Lower leg skin (tissue), 4 donors: ENCODE measurements around the gene UNC119. TPM values are rescaled to one million over a fixed set of nuclear protein-coding genes. Genes with fewer than 3 reads are reported as not detected.

Source experiments
- DNase-seq, 2 donors: peaks; one replicate each; pipeline ENCODE4 v3.0.0-alpha.2; 2019; ENCODE audit warnings: low spot score in 2 of 2
- H3K4me3 ChIP-seq: fragments of 200-600 bp; sonication (generic); 2 replicates; pipeline ENCODE4 v1.5.1; 2017; ENCODE audit warnings: mild to moderate bottlenecking, low read depth; ENCODE audit not compliant: poor library complexity, severe bottlenecking
- CTCF ChIP-seq, 3 donors: fragments of 450-650 bp; IDR thresholded peaks; one replicate each; pipeline ENCODE4 v1.5.1; 2016; ENCODE audit warnings: antibody characterized with exemption in 3 of 3, mild to moderate bottlenecking in 3 of 3, moderate library complexity in 2 of 3
- POLR2A ChIP-seq, 2 donors: fragments of 450-650 bp; IDR thresholded peaks; one replicate each; pipeline ENCODE4 v1.6.1; 2016 to 2017; ENCODE audit warnings: antibody characterized with exemption in 2 of 2, mild to moderate bottlenecking in 1 of 2, moderate library complexity in 1 of 2
- WGBS, 2 donors: methylation state at CpG; one replicate each; pipeline ENCODE4 v1.1.5; 2018; 5-methylcytosine and 5-hydroxymethylcytosine counted together
- intact Hi-C: fragments of 100-400 bp; cut with DNase I; formaldehyde crosslinking; loops from one replicate; pipeline ENCODE4 v1.15.0; 2023; ENCODE audit warnings: low total_unique reads
- total RNA-seq, 4 donors: library from RNA; depleted of rRNA; stranded (reverse); fragments of >200 nt; gene quantifications; one replicate each; pipeline ENCODE4 v1.1.0, GENCODE V29; 2016

UNC119 gene
- total RNA-seq, 4 donors from 2014 or later = 41.2 to 41.6 (median 41.4) TPM

GRCh38 chr17:28592260-28592659 lies 39.8 kb upstream of the UNC119 start:
- 90 to 92% methylated on average over 4 of the region's 4 CpGs for WGBS, 2 donors
- no peak for DNase-seq
- no peak for TF ChIP-seq CTCF (IDR thresholded peaks at IDR 0.05)
- TF ChIP-seq POLR2A (IDR thresholded peaks at IDR 0.05) = no peak
- intact Hi-C loops = no loop called here
- no peak overlapping the region for H3K4me3 ChIP-seq

- intact Hi-C loops = no loop called here
- 91 to 97% methylated on average over 3 of the region's 3 CpGs for WGBS, 2 donors
- H3K4me3 ChIP-seq = no peak overlapping the region
- TF ChIP-seq CTCF (IDR thresholded peaks at IDR 0.05) = no peak
- TF ChIP-seq POLR2A (IDR thresholded peaks at IDR 0.05) = no peak
- no peak for DNase-seq
These were observed 33.4 kb upstream of the UNC119 start for GRCh38 chr17:28585851-28586250.

GRCh38 chr17:28584434-28584833 lies 32.0 kb upstream of the UNC119 start:
- intact Hi-C loops = no loop called here
- DNase-seq = no peak
- TF ChIP-seq CTCF (IDR thresholded peaks at IDR 0.05) = no peak
- TF ChIP-seq POLR2A (IDR thresholded peaks at IDR 0.05) = no peak
- 93 to 96% methylated on average over 3 of the region's 3 CpGs for WGBS, 2 donors
- no peak overlapping the region for H3K4me3 ChIP-seq

GRCh38 chr17:28582513-28582912 lies 30.1 kb upstream of the UNC119 start:
- DNase-seq = no peak
- TF ChIP-seq CTCF (IDR thresholded peaks at IDR 0.05) (no peak), POLR2A (IDR thresholded peaks at IDR 0.05) (no peak)
- 94 to 98% methylated on average over 2 of the region's 2 CpGs for WGBS, 2 donors
- intact Hi-C loops = no loop called here
- no peak overlapping the region for H3K4me3 ChIP-seq

GRCh38 chr17:28580959-28581358 lies 28.5 kb upstream of the UNC119 start:
- no peak overlapping the region for H3K4me3 ChIP-seq
- TF ChIP-seq POLR2A (IDR thresholded peaks at IDR 0.05) = no peak
- no peak for TF ChIP-seq CTCF (IDR thresholded peaks at IDR 0.05)
- 97 to 98% methylated on average over 3 of the region's 3 CpGs for WGBS, 2 donors
- DNase-seq = no peak
- intact Hi-C loops = no loop called here

GRCh38 chr17:28579526-28579925 lies 27.1 kb upstream of the UNC119 start:
- H3K4me3 ChIP-seq = no peak overlapping the region
- no peak for DNase-seq
- intact Hi-C loops = no loop called here
- 88 to 94% methylated on average over 4 of the region's 4 CpGs for WGBS, 2 donors
- TF ChIP-seq CTCF (IDR thresholded peaks at IDR 0.05) = no peak
- TF ChIP-seq POLR2A (IDR thresholded peaks at IDR 0.05) = no peak
